Fibroblast of villous mesenchyme (primary cell): ENCODE results near the gene PPP2R2B. TPM values are rescaled to one million over a fixed set of nuclear protein-coding genes. Genes with fewer than 3 reads are reported as not detected.
"Not testable (repeated sequence)": the region's sequence is repeated elsewhere in the genome, so short reads cannot be mapped to it uniquely, and the experiment has no call there.

Experiments
- DNase-seq: peaks from one replicate; pipeline ENCODE4 v3.0.0-alpha.2; 2010; ENCODE audit warnings: low read depth
- H3K4me3 ChIP-seq: 2 replicates; pipeline ENCODE4 v1.5.1; 2011; ENCODE audit warnings: low read depth, mild to moderate bottlenecking, low read length
- total RNA-seq: library from RNA; depleted of rRNA; stranded (reverse); fragments of >200 nt; gene quantifications from 2 replicates; pipeline ENCODE4 v1.2.3, GENCODE V29; 2012
- TF ChIP-seq, protein P1 (sequence below): IDR thresholded peaks from 2 replicates; pipeline ENCODE4 v1.5.1; 2012; ENCODE audit warnings: low read depth, mild to moderate bottlenecking, low read length; ENCODE audit not compliant: insufficient read depth

PPP2R2B gene
- total RNA-seq, 1 donor: 2.2 TPM

- no peak overlapping the region for H3K4me3 ChIP-seq
- TF ChIP-seq, protein P1, sequence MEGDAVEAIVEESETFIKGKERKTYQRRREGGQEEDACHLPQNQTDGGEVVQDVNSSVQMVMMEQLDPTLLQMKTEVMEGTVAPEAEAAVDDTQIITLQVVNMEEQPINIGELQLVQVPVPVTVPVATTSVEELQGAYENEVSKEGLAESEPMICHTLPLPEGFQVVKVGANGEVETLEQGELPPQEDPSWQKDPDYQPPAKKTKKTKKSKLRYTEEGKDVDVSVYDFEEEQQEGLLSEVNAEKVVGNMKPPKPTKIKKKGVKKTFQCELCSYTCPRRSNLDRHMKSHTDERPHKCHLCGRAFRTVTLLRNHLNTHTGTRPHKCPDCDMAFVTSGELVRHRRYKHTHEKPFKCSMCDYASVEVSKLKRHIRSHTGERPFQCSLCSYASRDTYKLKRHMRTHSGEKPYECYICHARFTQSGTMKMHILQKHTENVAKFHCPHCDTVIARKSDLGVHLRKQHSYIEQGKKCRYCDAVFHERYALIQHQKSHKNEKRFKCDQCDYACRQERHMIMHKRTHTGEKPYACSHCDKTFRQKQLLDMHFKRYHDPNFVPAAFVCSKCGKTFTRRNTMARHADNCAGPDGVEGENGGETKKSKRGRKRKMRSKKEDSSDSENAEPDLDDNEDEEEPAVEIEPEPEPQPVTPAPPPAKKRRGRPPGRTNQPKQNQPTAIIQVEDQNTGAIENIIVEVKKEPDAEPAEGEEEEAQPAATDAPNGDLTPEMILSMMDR: no peak
- no peak for DNase-seq
Observed at GRCh38 chr5:146560205-146560812, 318.2 kb downstream of the PPP2R2B start.

GRCh38 chr5:146556884-146557283 lies 321.7 kb downstream of the PPP2R2B start:
- H3K4me3 ChIP-seq, DNase-seq: not testable (repeated sequence)

DNA sequence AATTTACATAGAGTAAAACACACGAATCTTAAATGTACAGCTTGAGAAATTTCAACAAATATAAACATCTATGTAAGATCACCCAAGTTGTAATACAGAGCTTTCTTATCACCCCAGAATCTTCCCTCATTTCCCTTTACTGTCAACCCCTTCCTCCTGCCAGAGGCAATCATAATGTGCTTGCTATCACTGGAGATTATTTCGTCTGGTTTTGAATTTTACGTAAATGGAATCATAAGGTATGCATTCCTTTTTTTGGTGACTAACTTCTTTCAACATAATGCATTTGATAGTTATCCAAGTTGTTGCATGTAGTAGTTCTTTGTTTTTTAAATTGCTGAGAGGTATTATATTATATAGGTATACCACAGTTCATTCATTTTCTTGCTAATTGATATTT lies 325.1 kb downstream of the PPP2R2B start:
- TF ChIP-seq, protein P1: no peak
- no peak overlapping the region for H3K4me3 ChIP-seq

GRCh38 chr5:146549615-146550014 lies 328.9 kb downstream of the PPP2R2B start:
- DNase-seq: no peak

More for the DNA sequence above, 325.1 kb downstream of the PPP2R2B start:
- no peak for DNase-seq

DNA sequence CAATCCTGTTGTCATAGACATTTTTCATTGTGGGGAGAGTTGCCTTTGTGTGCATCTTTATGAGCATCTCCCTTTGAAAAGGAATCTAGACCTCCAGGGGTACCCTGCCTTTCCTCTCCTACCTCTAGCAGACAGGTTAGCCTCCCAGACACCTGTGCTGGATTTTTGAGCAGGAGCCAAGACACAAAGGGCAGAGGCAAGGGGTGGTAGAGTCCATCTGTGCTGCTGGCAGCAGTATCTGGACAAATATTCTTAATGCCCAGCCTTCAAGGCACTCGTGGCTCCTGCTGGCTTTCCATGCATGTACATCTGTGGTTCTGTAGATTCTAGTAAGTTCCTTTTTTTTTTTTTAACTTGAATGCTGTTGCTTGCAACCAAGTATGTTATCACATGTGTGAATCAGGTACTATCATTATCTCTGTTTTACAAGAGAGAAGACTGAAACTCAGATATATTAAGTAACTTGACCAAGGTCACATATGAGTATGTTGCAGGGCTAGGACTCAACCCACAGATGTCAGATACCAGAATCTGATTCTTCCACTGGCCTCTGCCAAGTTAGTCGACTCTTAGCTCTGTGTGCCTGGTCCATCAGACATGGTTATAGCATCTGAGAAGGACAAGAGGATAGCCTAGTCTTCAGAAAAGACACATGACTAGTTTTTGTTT lies 329.6 kb downstream of the PPP2R2B start:
- TF ChIP-seq, protein P1: no peak
- DNase-seq: no peak
- no peak overlapping the region for H3K4me3 ChIP-seq

More at GRCh38 chr5:146549615-146550014, 328.9 kb downstream of the PPP2R2B start:
- no peak overlapping the region for H3K4me3 ChIP-seq
- TF ChIP-seq, protein P1: no peak

GRCh38 chr5:146544232-146544631 lies 334.3 kb downstream of the PPP2R2B start:
- no peak overlapping the region for H3K4me3 ChIP-seq
- DNase-seq: no peak
- TF ChIP-seq, protein P1: no peak

DNA sequence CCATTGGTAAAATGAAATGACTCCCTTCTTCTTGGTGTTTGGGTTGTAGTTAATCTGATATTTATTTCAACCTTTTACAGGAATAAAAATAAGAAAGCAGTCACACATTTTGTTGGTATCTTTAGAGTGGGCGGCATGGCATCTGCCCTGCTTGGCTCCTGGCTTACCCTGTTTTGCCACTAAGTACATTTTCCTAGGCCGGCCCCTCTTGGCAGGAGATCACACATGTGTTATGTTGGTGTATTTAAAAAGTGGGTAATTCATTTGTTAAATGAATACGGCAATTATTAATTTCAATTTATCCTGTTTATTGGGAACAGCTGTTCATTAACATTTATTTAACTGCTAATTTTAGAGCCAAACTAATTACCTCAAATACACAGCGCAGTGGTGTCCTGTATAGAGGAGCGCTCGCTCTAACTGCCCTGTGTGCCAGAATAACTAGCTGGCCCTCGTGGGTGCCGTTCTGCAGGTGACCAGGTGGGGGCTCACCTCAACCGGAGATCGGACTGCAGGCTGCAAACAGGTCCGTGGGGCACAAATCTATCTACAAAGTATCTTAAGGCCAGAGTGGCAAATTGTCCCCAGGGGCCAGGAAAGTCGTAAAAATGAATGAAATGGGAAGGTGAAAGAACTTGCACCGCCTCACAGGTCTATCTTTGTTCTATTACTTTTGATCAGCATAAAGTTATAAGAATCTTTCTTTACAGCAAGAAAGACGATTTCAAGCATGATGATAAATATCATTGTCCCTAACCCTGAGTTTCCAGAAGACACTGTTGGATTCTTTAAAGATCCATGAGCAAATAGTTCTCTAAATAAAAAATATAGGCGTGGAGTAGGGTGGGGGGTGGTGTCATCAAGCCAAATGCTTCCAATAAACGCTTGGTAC lies 336.4 kb downstream of the PPP2R2B start:
- H3K4me3 ChIP-seq: no peak overlapping the region
- TF ChIP-seq, protein P1: peak; percentile 95
- DNase-seq: peak; percentile 59
